CD8-positive, alpha-beta memory T cell (primary cell): Measurements from ENCODE around the gene CPXM2. TPM values are rescaled to one million over a fixed set of nuclear protein-coding genes. Genes with fewer than 3 reads are reported as not detected.

Experiments
- CTCF ChIA-PET: fragments of 350-600 bp; sonication (Branson Sonifier 250); formaldehyde crosslinking; loops from one replicate; lab custom pipeline; 2021; ENCODE audit warnings: antibody characterized with exemption; lab: Charles Lee
- POLR2A ChIA-PET: fragments of 350-600 bp; sonication (Branson Sonifier 250); formaldehyde crosslinking; loops from one replicate; lab custom pipeline; 2021; ENCODE audit warnings: antibody characterized with exemption; lab: Charles Lee
- DNase-seq, 5 donors: peaks; one replicate each; pipeline versions ENCODE4 v3.0.0 to v3.0.0-alpha.2; 2020 to 2022; ENCODE audit warnings: mixed read lengths in 1 of 5
- H3K27ac ChIP-seq: one replicate; pipeline ENCODE4 v1.7.0; 2013; ENCODE audit warnings: low read depth, mild to moderate bottlenecking, low read length, moderate library complexity
- H3K27me3 ChIP-seq: 2 replicates; pipeline ENCODE4 v1.7.0; 2013; ENCODE audit warnings: low read length, mild to moderate bottlenecking; ENCODE audit not compliant: insufficient read depth, poor library complexity, severe bottlenecking
- H3K36me3 ChIP-seq: 2 replicates; pipeline ENCODE4 v1.7.0; 2013; ENCODE audit warnings: mild to moderate bottlenecking, low read length, moderate library complexity; ENCODE audit not compliant: insufficient read depth
- H3K4me1 ChIP-seq: 2 replicates; pipeline ENCODE4 v1.7.0; 2013; ENCODE audit warnings: mild to moderate bottlenecking, low read length, moderate library complexity; ENCODE audit not compliant: insufficient read depth
- H3K4me3 ChIP-seq: 2 replicates; pipeline ENCODE4 v1.7.0; 2013; ENCODE audit warnings: mild to moderate bottlenecking, low read length
- H3K9me3 ChIP-seq: 2 replicates; pipeline ENCODE4 v1.7.0; 2013; ENCODE audit warnings: mild to moderate bottlenecking, low read length
- H3K27ac Mint-ChIP-seq, 8 donors: one replicate each; pipeline ENCODE4 v1.8.0; 2020 to 2021; ENCODE audit warnings: mixed read lengths in 8 of 8, mild to moderate bottlenecking in 6 of 8, inconsistent platforms in 3 of 8, moderate library complexity in 3 of 8
- H3K27me3 Mint-ChIP-seq, 2 donors: one replicate each; pipeline ENCODE4 v1.8.0; 2020 to 2021; ENCODE audit warnings: mixed read lengths in 2 of 2, mild to moderate bottlenecking in 1 of 2, moderate library complexity in 1 of 2
- H3K36me3 Mint-ChIP-seq, 3 donors: one replicate each; pipeline ENCODE4 v1.8.0; 2020 to 2021; ENCODE audit warnings: mixed read lengths in 3 of 3, inconsistent platforms in 1 of 3, mild to moderate bottlenecking in 1 of 3
- H3K4me1 Mint-ChIP-seq, 3 donors: one replicate each; pipeline ENCODE4 v1.8.0; 2020 to 2021; ENCODE audit warnings: mixed read lengths in 3 of 3, inconsistent platforms in 1 of 3, mild to moderate bottlenecking in 1 of 3
- H3K4me3 Mint-ChIP-seq, 7 donors: one replicate each; pipeline ENCODE4 v1.8.0; 2020 to 2021; ENCODE audit warnings: mixed read lengths in 7 of 7, mild to moderate bottlenecking in 6 of 7, moderate library complexity in 4 of 7, inconsistent platforms in 2 of 7
- H3K9me3 Mint-ChIP-seq, 5 donors: one replicate each; pipeline ENCODE4 v1.8.0; 2020 to 2022; ENCODE audit warnings: mixed read lengths in 5 of 5, mild to moderate bottlenecking in 3 of 5, moderate library complexity in 2 of 5, inconsistent platforms in 1 of 5
- polyA plus RNA-seq: library from polyadenylated mRNA; unstranded; fragments of 300-500 nt; fragmentation: Illumina TruSeq; gene quantifications from one replicate; pipeline ENCODE4 v1.2.3, GENCODE V29; 2021
- total RNA-seq, 2 experiments: library from RNA; stranded (reverse); gene quantifications; one replicate each; pipeline ENCODE4 v1.2.3, GENCODE V29; 2021

Gene CPXM2
- total and polyA plus RNA-seq, 3 experiments from 2014 or later: not detected

DNA sequence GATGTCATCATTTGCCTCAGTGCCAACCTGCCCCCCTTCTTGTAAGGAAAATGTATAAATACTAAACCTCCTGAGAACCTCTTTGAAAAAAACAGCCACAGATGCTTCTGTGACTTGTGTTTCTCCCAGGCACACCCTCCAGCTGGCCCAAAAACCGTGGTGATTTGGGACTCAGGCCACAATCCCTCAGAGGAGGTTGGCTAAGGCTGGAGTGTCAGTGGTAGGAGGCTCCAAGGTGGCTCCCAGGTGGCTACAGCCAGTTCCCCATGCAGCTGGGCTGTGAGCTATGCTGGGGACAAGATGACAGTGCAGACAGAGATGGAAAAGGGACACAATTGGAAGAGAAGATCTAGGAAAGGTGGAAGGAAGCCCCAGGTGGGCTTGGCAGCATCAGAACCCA lies 104.7 kb downstream of the CPXM2 start:
- Mint-ChIP-seq H3K36me3 (no peaks in the 10 kb centered on the region), H3K4me3 (no peak overlapping the region), H3K27ac (no peak overlapping the region), H3K4me1 (no peaks in the 10 kb centered on the region), H3K27me3 (peaks cover 3 to 16% of the 10 kb centered on the region in 2 donors), H3K9me3 (peaks cover 0 to 7% (median 2%) of the 10 kb centered on the region in 5 donors)
- no peak overlapping the region for H3K27ac ChIP-seq
- POLR2A ChIA-PET: no interaction called here
- no peaks in the 10 kb centered on the region for H3K36me3 ChIP-seq
- no peak overlapping the region for H3K4me3 ChIP-seq
- CTCF ChIA-PET: no interaction called here
- H3K27me3 ChIP-seq: peaks cover 1% of the 10 kb centered on the region
- no peaks in the 10 kb centered on the region for H3K9me3 ChIP-seq
- DNase-seq: no peak
- no peaks in the 10 kb centered on the region for H3K4me1 ChIP-seq

DNA sequence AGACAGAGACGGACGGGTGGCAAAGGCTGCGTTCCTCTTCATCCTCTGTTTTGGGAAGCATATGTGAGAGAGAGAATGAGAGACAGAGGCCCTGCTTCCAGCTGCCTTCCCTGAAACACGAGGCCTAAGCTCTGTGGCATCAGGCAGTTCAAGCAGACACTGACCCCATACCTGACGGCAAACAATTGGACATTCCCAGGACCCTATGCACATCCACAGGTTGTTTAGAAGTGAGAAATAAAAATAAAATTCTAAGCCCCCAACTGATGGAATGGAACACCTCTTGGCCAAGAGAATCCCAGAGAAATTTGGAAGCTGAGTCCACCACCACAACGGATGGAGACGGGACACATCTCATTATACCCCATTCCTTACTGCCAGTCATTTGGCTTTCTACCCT lies 105.3 kb downstream of the CPXM2 start:
- ChIA-PET POLR2A (no interaction called here), CTCF (no interaction called here)
- H3K36me3 Mint-ChIP-seq: no peaks in the 10 kb centered on the region
- Histone ChIP-seq H3K4me1 (no peaks in the 10 kb centered on the region), H3K27me3 (peaks cover 4% of the 10 kb centered on the region), H3K4me3 (no peak overlapping the region), H3K27ac (no peak overlapping the region), H3K36me3 (no peaks in the 10 kb centered on the region), H3K9me3 (no peaks in the 10 kb centered on the region)
- no peak for DNase-seq
- H3K4me3 Mint-ChIP-seq: no peak overlapping the region
- no peak overlapping the region for H3K27ac Mint-ChIP-seq
- H3K27me3 Mint-ChIP-seq: peaks cover 3 to 16% of the 10 kb centered on the region in 2 donors
- H3K9me3 Mint-ChIP-seq: peaks cover 0 to 7% (median 2%) of the 10 kb centered on the region in 5 donors
- no peaks in the 10 kb centered on the region for H3K4me1 Mint-ChIP-seq

GRCh38 chr10:123784646-123785045 lies 107.0 kb downstream of the CPXM2 start:
- POLR2A ChIA-PET: no interaction called here
- Mint-ChIP-seq H3K9me3 (peaks cover 0 to 5% (median 2%) of the 10 kb centered on the region in 5 donors), H3K27me3 (peaks cover 3 to 28% of the 10 kb centered on the region in 2 donors), H3K36me3 (no peaks in the 10 kb centered on the region), H3K4me3 (no peak overlapping the region), H3K27ac (no peak overlapping the region), H3K4me1 (no peaks in the 10 kb centered on the region)
- no peak for DNase-seq
- CTCF ChIA-PET: no interaction called here
- Histone ChIP-seq H3K27me3 (peaks cover 4% of the 10 kb centered on the region), H3K4me1 (no peaks in the 10 kb centered on the region), H3K9me3 (no peaks in the 10 kb centered on the region), H3K27ac (no peak overlapping the region), H3K36me3 (no peaks in the 10 kb centered on the region), H3K4me3 (no peak overlapping the region)

GRCh38 chr10:123784216-123784615 lies 107.4 kb downstream of the CPXM2 start:
- no peaks in the 10 kb centered on the region for H3K9me3 ChIP-seq
- POLR2A ChIA-PET: no interaction called here
- H3K4me3 Mint-ChIP-seq: no peak overlapping the region
- H3K27me3 Mint-ChIP-seq: peaks cover 3 to 28% of the 10 kb centered on the region in 2 donors
- H3K9me3 Mint-ChIP-seq: peaks cover 0 to 2% (median under 1%) of the 10 kb centered on the region in 5 donors
- H3K4me1 ChIP-seq: no peaks in the 10 kb centered on the region
- H3K4me1 Mint-ChIP-seq: no peaks in the 10 kb centered on the region
- CTCF ChIA-PET: no interaction called here
- DNase-seq: no peak
- H3K4me3 ChIP-seq: no peak overlapping the region
- peaks cover 4% of the 10 kb centered on the region for H3K27me3 ChIP-seq
- H3K36me3 Mint-ChIP-seq: no peaks in the 10 kb centered on the region
- no peak overlapping the region for H3K27ac ChIP-seq
- no peak overlapping the region for H3K27ac Mint-ChIP-seq
- no peaks in the 10 kb centered on the region for H3K36me3 ChIP-seq

DNA sequence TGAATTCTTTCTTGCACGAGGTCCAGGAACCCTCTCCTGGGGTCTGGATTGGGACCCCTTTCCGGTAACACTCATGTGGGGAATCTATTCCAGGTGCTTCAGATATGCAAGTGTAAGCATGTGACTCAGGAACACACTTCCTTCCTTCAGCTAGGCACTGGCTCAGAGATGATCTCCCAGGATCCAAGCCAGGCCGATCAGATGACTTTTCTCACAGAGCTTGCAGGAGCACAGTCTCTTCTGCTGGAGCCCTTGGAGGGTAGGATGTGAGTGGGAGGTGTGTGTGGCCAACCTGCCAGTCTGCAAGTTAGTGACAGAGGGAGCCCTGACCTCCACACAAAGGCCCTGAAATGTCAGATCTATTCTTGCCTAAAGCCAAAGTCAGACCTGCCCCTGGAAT lies 108.3 kb downstream of the CPXM2 start:
- H3K27ac ChIP-seq: no peak overlapping the region
- H3K27ac Mint-ChIP-seq: no peak overlapping the region
- ChIA-PET POLR2A (no interaction called here), CTCF (no interaction called here)
- peaks cover 0 to 2% (median 0%) of the 10 kb centered on the region in 5 donors for H3K9me3 Mint-ChIP-seq
- peaks cover 3 to 32% of the 10 kb centered on the region in 2 donors for H3K27me3 Mint-ChIP-seq
- H3K9me3 ChIP-seq: no peaks in the 10 kb centered on the region
- H3K36me3 Mint-ChIP-seq: no peaks in the 10 kb centered on the region
- no peaks in the 10 kb centered on the region for H3K4me1 ChIP-seq
- H3K4me3 ChIP-seq: no peak overlapping the region
- no peak for DNase-seq
- peaks cover 4% of the 10 kb centered on the region for H3K27me3 ChIP-seq
- H3K36me3 ChIP-seq: no peaks in the 10 kb centered on the region
- no peaks in the 10 kb centered on the region for H3K4me1 Mint-ChIP-seq
- no peak overlapping the region for H3K4me3 Mint-ChIP-seq

GRCh38 chr10:123782549-123782948 lies 109.1 kb downstream of the CPXM2 start:
- CTCF ChIA-PET: no interaction called here
- peaks cover 6 to 37% of the 10 kb centered on the region in 2 donors for H3K27me3 Mint-ChIP-seq

DNA sequence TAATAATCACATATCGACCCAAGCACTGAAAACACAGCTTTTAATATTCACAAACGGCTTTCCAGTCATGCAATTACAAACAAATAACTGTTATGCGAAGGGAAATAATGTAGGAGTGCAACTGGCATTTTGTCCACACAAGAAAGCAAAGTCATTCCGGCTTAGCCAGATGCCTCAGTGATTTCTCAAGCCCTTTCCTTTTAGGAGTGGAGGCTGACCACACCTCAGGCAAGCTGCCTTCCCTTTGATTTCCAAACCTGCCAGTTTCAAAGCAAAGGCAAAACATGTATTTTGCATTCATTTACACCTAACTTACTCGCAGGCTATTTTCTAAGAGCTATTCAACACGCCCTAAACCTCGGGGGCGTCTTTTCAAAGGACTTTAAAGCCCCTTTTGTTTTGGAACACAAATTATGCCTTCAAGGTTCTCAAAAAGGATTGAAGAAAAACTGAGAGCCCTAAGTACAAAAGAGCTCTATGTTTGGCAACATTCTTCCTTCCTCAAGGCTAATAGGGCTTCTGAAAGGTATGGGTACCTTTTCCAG lies 109.6 kb downstream of the CPXM2 start:
- DNase-seq: no peak
- no peaks in the 10 kb centered on the region for H3K4me1 Mint-ChIP-seq
- peaks cover 4% of the 10 kb centered on the region for H3K27me3 ChIP-seq
- ChIA-PET POLR2A (no interaction called here), CTCF (no interaction called here)
- no peaks in the 10 kb centered on the region for H3K36me3 Mint-ChIP-seq
- H3K4me3 Mint-ChIP-seq: no peak overlapping the region
- H3K9me3 Mint-ChIP-seq: peaks cover 0 to 4% (median 2%) of the 10 kb centered on the region in 5 donors
- peaks cover 6 to 36% of the 10 kb centered on the region in 2 donors for H3K27me3 Mint-ChIP-seq
- H3K36me3 ChIP-seq: no peaks in the 10 kb centered on the region
- H3K4me3 ChIP-seq: no peak overlapping the region
- H3K27ac ChIP-seq: no peak overlapping the region
- H3K9me3 ChIP-seq: no peaks in the 10 kb centered on the region
- no peaks in the 10 kb centered on the region for H3K4me1 ChIP-seq
- H3K27ac Mint-ChIP-seq: no peak overlapping the region

More at GRCh38 chr10:123782549-123782948, 109.1 kb downstream of the CPXM2 start:
- Histone ChIP-seq H3K36me3 (no peaks in the 10 kb centered on the region), H3K27ac (no peak overlapping the region), H3K4me3 (no peak overlapping the region), H3K27me3 (peaks cover 4% of the 10 kb centered on the region), H3K9me3 (no peaks in the 10 kb centered on the region), H3K4me1 (no peaks in the 10 kb centered on the region)
- POLR2A ChIA-PET: no interaction called here
- Mint-ChIP-seq H3K4me3 (no peak overlapping the region), H3K4me1 (no peaks in the 10 kb centered on the region), H3K36me3 (no peaks in the 10 kb centered on the region), H3K27ac (no peak overlapping the region), H3K9me3 (peaks cover 0 to 4% (median 2%) of the 10 kb centered on the region in 5 donors)
- no peak for DNase-seq

DNA sequence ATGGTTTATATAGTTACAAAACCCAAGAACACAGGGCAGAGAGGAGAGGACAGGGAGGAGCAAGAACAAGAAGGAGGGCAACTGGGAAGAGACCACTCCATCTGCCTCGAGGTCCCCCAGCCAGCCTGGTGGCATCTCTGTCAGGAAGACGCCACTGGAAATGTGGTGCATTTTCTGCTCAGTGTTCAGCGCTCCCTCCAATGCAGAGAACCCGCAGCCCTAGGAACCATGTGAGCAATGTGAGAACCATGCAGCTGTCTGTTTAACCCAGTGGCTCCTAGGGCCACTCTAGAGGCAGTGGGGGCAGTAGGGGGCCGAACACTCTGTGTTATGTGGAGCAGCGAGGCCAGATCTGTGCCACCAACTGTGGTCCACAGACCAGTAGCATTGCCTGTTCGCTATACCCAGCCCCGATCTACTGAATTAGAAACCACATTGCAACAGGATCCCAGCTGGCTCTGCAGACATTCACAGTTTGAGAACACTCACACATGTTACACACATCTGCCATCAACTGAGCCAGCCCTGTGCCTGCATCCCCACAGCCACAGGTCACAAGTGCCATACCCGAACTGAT lies 110.2 kb downstream of the CPXM2 start:
- Histone ChIP-seq H3K9me3 (no peaks in the 10 kb centered on the region), H3K36me3 (no peaks in the 10 kb centered on the region), H3K4me1 (no peaks in the 10 kb centered on the region), H3K27ac (no peak overlapping the region), H3K4me3 (no peak overlapping the region), H3K27me3 (peaks cover 4% of the 10 kb centered on the region)
- CTCF ChIA-PET: no interaction called here
- Mint-ChIP-seq H3K9me3 (peaks cover 0 to 4% (median 3%) of the 10 kb centered on the region in 5 donors), H3K4me1 (no peaks in the 10 kb centered on the region), H3K27ac (no peak overlapping the region), H3K4me3 (no peak overlapping the region), H3K36me3 (no peaks in the 10 kb centered on the region), H3K27me3 (peaks cover 4 to 30% of the 10 kb centered on the region in 2 donors)
- POLR2A ChIA-PET: no interaction called here
- DNase-seq: no peak
